Transverse colon (tissue), 4 donors: ENCODE data around the gene ITGAE. TPM values are rescaled to one million over a fixed set of nuclear protein-coding genes. Genes with fewer than 3 reads are reported as not detected.
"Not testable (repeated sequence)": the region's sequence is repeated elsewhere in the genome, so short reads cannot be mapped to it uniquely, and the experiment has no call there.

Source experiments
- DNase-seq: peaks from one replicate; pipeline ENCODE4 v3.0.0-alpha.2; 2019
- H3K27ac ChIP-seq, 4 donors: fragments of 200-600 bp; sonication (generic); 2 replicates each; pipeline ENCODE4 v1.5.1; 2016 to 2018; ENCODE audit warnings: inconsistent platforms in 4 of 4
- H3K27me3 ChIP-seq: fragments of 200-600 bp; sonication (generic); 2 replicates; pipeline ENCODE4 v1.5.1; 2017; ENCODE audit warnings: inconsistent platforms
- H3K36me3 ChIP-seq, 4 donors: fragments of 200-600 bp; sonication (generic); 2 replicates each; pipeline ENCODE4 v1.5.1; 2017 to 2019; ENCODE audit warnings: inconsistent platforms in 4 of 4
- H3K4me1 ChIP-seq, 4 donors: fragments of 200-600 bp; sonication (generic); 2 replicates each; pipeline ENCODE4 v1.5.1; 2017 to 2020; ENCODE audit warnings: inconsistent platforms in 4 of 4
- H3K4me3 ChIP-seq, 4 donors: fragments of 200-600 bp; sonication (generic); 1 replicate in 1 of 4; 2 replicates in 3 of 4; pipeline versions ENCODE4 v1.5.1 to v1.6.1; 2017 to 2019; ENCODE audit warnings: inconsistent platforms in 4 of 4
- H3K9me3 ChIP-seq, 2 donors: fragments of 200-600 bp; sonication (generic); 2 replicates each; pipeline ENCODE4 v1.5.1; 2017 to 2019; ENCODE audit warnings: inconsistent platforms in 2 of 2
- CTCF ChIP-seq, 5 experiments: fragments of 200-600 bp in 3 of 5; fragments of 450-650 bp in 2 of 5; sonication (generic) in 3 of 5; IDR thresholded peaks; 1 replicate in 2 of 5; 2 replicates in 3 of 5; pipeline ENCODE4 v1.5.1; 2016 to 2017; ENCODE audit warnings: antibody characterized with exemption in 5 of 5, inconsistent platforms in 3 of 5, mild to moderate bottlenecking in 2 of 5, moderate library complexity in 1 of 5
- EP300 ChIP-seq: sonication (generic); formaldehyde crosslinking; IDR thresholded peaks from one replicate; pipeline ENCODE4 v1.6.1; 2017; ENCODE audit warnings: antibody characterized with exemption, low read depth
- POLR2A ChIP-seq: fragments of 450-650 bp; IDR thresholded peaks from one replicate; pipeline ENCODE4 v1.6.1; 2016; ENCODE audit warnings: antibody characterized with exemption, mild to moderate bottlenecking, moderate library complexity
- POLR2AphosphoS5 ChIP-seq, 3 donors: sonication (generic); formaldehyde crosslinking; IDR thresholded peaks; one replicate each; pipeline ENCODE4 v1.6.1; 2016; ENCODE audit warnings: antibody characterized with exemption in 3 of 3
- WGBS, 2 donors: methylation state at CpG; one replicate each; pipeline ENCODE4 v1.1.5; 2018; ENCODE audit warnings: low coverage in 1 of 2; 5-methylcytosine and 5-hydroxymethylcytosine counted together
- in situ Hi-C, 4 donors: fragments of 200-750 bp; cut with MboI; loops; one replicate each; pipeline versions ENCODE4 v1.15.0 to v1.15.1; 2017; ENCODE audit warnings: low sequenced_read_pairs in 3 of 4, low pct_ligation_motif_present in 1 of 4, low pct_unique_long_range_greater_than_20kb in 1 of 4
- intact Hi-C: fragments of 100-400 bp; cut with DNase I; formaldehyde crosslinking; loops from one replicate; pipeline ENCODE4 v1.15.1; 2023; ENCODE audit warnings: low total_unique reads
- total RNA-seq, 4 donors: library from RNA; depleted of rRNA; stranded (reverse); fragments of >200 nt; gene quantifications; one replicate each; pipeline ENCODE4 v1.1.0, GENCODE V29; 2016

The ITGAE gene
- total RNA-seq, 4 donors from 2014 or later: 2.8 to 23.1 (median 14.5) TPM

GRCh38 chr17:3708366-3708765 lies 92.6 kb downstream of the ITGAE start:
- peaks cover 0 to 3% (median 0%) of the 10 kb centered on the region in 4 donors for H3K4me1 ChIP-seq
- no peak for DNase-seq
- peaks cover 0 to 3% (median 0%) of the 10 kb centered on the region in 4 donors for H3K36me3 ChIP-seq
- H3K9me3 ChIP-seq: no peaks in the 10 kb centered on the region
- WGBS, 2 donors: 30 to 58% methylated on average over 2 to 3 of the region's 3 CpGs
- no peak overlapping the region for H3K4me3 ChIP-seq
- H3K27ac ChIP-seq: no peak overlapping the region
- intact Hi-C loops: no loop called here
- no peak for TF ChIP-seq POLR2AphosphoS5 (IDR thresholded peaks at IDR 0.05)
- TF ChIP-seq EP300: no peak
- no peak for TF ChIP-seq CTCF (IDR thresholded peaks at IDR 0.05)
- TF ChIP-seq POLR2A: no peak
- H3K27me3 ChIP-seq: no peaks in the 10 kb centered on the region
- in situ Hi-C loops: no loop called here

- H3K36me3 ChIP-seq, intact Hi-C loops, H3K4me3 ChIP-seq, H3K27ac ChIP-seq, H3K27me3 ChIP-seq, in situ Hi-C loops, DNase-seq, H3K4me1 ChIP-seq, H3K9me3 ChIP-seq: not testable (repeated sequence)
- WGBS, 2 donors: 100% methylated on average over 1 of the region's 1 CpG; no CpG with 5 or more reads in 1 of the 2 donors
Observed at GRCh38 chr17:3705718-3705984, 95.3 kb downstream of the ITGAE start.

GRCh38 chr17:3704931-3705717 lies 95.9 kb downstream of the ITGAE start:
- WGBS, 2 donors: 77 to 83% methylated on average over 4 to 20 of the region's 20 CpGs
- DNase-seq: no peak
- intact Hi-C loops: no loop called here

GRCh38 chr17:3702041-3702539 lies 98.9 kb downstream of the ITGAE start:
- DNase-seq, H3K4me3 ChIP-seq, in situ Hi-C loops, H3K9me3 ChIP-seq, intact Hi-C loops, H3K4me1 ChIP-seq, H3K27ac ChIP-seq, H3K36me3 ChIP-seq: not testable (repeated sequence)
- H3K27me3 ChIP-seq: peaks cover 14% of the 10 kb centered on the region
- WGBS, 2 donors: 80% methylated on average over 7 of the region's 7 CpGs; no CpG with 5 or more reads in 1 of the 2 donors

More at GRCh38 chr17:3704931-3705717, 95.9 kb downstream of the ITGAE start:
- Histone ChIP-seq H3K36me3 (no peaks in the 10 kb centered on the region), H3K27me3 (no peaks in the 10 kb centered on the region), H3K4me1 (no peaks in the 10 kb centered on the region), H3K4me3 (no peak overlapping the region), H3K27ac (no peak overlapping the region), H3K9me3 (no peaks in the 10 kb centered on the region)
- no peak for TF ChIP-seq POLR2AphosphoS5 (IDR thresholded peaks at IDR 0.05)
- no peak for TF ChIP-seq POLR2A
- no peak for TF ChIP-seq EP300
- TF ChIP-seq CTCF (IDR thresholded peaks at IDR 0.05): no peak
- in situ Hi-C loops: no loop called here

GRCh38 chr17:3699951-3700350 lies 101.0 kb downstream of the ITGAE start:
- intact Hi-C loops (no loop called here), in situ Hi-C loops (no loop called here)
- Histone ChIP-seq H3K27me3 (peaks cover 35% of the 10 kb centered on the region), H3K9me3 (peaks cover 0 to 6% of the 10 kb centered on the region in 2 donors), H3K4me3 (no peak overlapping the region), H3K27ac (no peak overlapping the region), H3K4me1 (peaks cover 4 to 17% (median 14%) of the 10 kb centered on the region in 4 donors), H3K36me3 (no peaks in the 10 kb centered on the region)
- no peak for DNase-seq
- TF ChIP-seq EP300 (no peak), POLR2AphosphoS5 (IDR thresholded peaks at IDR 0.05) (no peak), CTCF (IDR thresholded peaks at IDR 0.05) (no peak), POLR2A (no peak)
- WGBS, 2 donors: 78% methylated on average over 4 of the region's 4 CpGs; no CpG with 5 or more reads in 1 of the 2 donors
